ENCODE results near the gene WNT2.
A peak's percentile ranks its signal among the peaks of the same experiment; 100 is the strongest.
"Not testable (repeated sequence)": the region's sequence is repeated elsewhere in the genome, so short reads cannot be mapped to it uniquely, and the experiment has no call there.

Gene WNT2

GRCh38 chr7:117325836-117326235 is 3.0 kb upstream of the WNT2 start:
- Histone ChIP-seq H3K36me3 (ENCODE audit: control insufficient read depth, insufficient read depth, low read length) (no peaks in the 10 kb centered on the region), H3K27me3 (ENCODE audit: control insufficient read depth, insufficient read depth, low read length) (peaks cover 14% of the 10 kb centered on the region), H3K27ac (ENCODE audit: low read depth, low read length) (no peak overlapping the region), H3K9ac (ENCODE audit: low read length) (no peak overlapping the region), H3K4me3 (ENCODE audit: low read length) (no peak overlapping the region), H3K4me1 (ENCODE audit: control insufficient read depth, insufficient read depth, low read length) (no peaks in the 10 kb centered on the region)

- Histone ChIP-seq H3K9ac (ENCODE audit: low read length) (no peak overlapping the region), H3K36me3 (ENCODE audit: control insufficient read depth, insufficient read depth, low read length) (no peaks in the 10 kb centered on the region), H3K4me3 (ENCODE audit: low read length) (peak overlapping the region; percentile 59), H3K27ac (ENCODE audit: low read depth, low read length) (no peak overlapping the region), H3K4me1 (ENCODE audit: control insufficient read depth, insufficient read depth, low read length) (no peaks in the 10 kb centered on the region), H3K27me3 (ENCODE audit: control insufficient read depth, insufficient read depth, low read length) (peaks cover 14% of the 10 kb centered on the region)
Observed at GRCh38 chr7:117324960-117325359, 2.1 kb upstream of the WNT2 start.

- H3K9ac ChIP-seq (ENCODE audit: low read length) = no peak overlapping the region
- no peaks in the 10 kb centered on the region for H3K4me1 ChIP-seq (ENCODE audit: control insufficient read depth, insufficient read depth, low read length)
- H3K36me3 ChIP-seq (ENCODE audit: control insufficient read depth, insufficient read depth, low read length) = no peaks in the 10 kb centered on the region
- peak overlapping the region; percentile 59 for H3K4me3 ChIP-seq (ENCODE audit: low read length)
- H3K27ac ChIP-seq (ENCODE audit: low read depth, low read length) = no peak overlapping the region
- peaks cover 14% of the 10 kb centered on the region for H3K27me3 ChIP-seq (ENCODE audit: control insufficient read depth, insufficient read depth, low read length)
Observed at GRCh38 chr7:117323851-117324711, 1.2 kb upstream of the WNT2 start.

GRCh38 chr7:117323305-117323850 is 520 bp upstream of the WNT2 start:
- no peak overlapping the region for H3K27ac ChIP-seq (ENCODE audit: low read depth, low read length)
- H3K4me3 ChIP-seq (ENCODE audit: low read length) = peak overlapping the region; percentile 59
- H3K27me3 ChIP-seq (ENCODE audit: control insufficient read depth, insufficient read depth, low read length) = peaks cover 14% of the 10 kb centered on the region
- no peaks in the 10 kb centered on the region for H3K4me1 ChIP-seq (ENCODE audit: control insufficient read depth, insufficient read depth, low read length)
- H3K9ac ChIP-seq (ENCODE audit: low read length) = no peak overlapping the region
- H3K36me3 ChIP-seq (ENCODE audit: control insufficient read depth, insufficient read depth, low read length) = no peaks in the 10 kb centered on the region

- Histone ChIP-seq H3K27me3 (ENCODE audit: control insufficient read depth, insufficient read depth, low read length) (peaks cover 14% of the 10 kb centered on the region), H3K27ac (ENCODE audit: low read depth, low read length) (no peak overlapping the region), H3K36me3 (ENCODE audit: control insufficient read depth, insufficient read depth, low read length) (no peaks in the 10 kb centered on the region)
Observed at GRCh38 chr7:117320523-117320922, 2.3 kb downstream of the WNT2 start.

GRCh38 chr7:117319181-117319580 is 3.7 kb downstream of the WNT2 start:
- H3K27ac ChIP-seq (ENCODE audit: low read depth, low read length) = no peak overlapping the region
- no peak overlapping the region for H3K4me3 ChIP-seq (ENCODE audit: low read length)
- H3K4me1 ChIP-seq (ENCODE audit: control insufficient read depth, insufficient read depth, low read length) = no peaks in the 10 kb centered on the region
- H3K27me3 ChIP-seq (ENCODE audit: control insufficient read depth, insufficient read depth, low read length) = peaks cover 11% of the 10 kb centered on the region
- H3K9ac ChIP-seq (ENCODE audit: low read length) = no peak overlapping the region
- H3K36me3 ChIP-seq (ENCODE audit: control insufficient read depth, insufficient read depth, low read length) = no peaks in the 10 kb centered on the region

More at GRCh38 chr7:117320523-117320922, 2.3 kb downstream of the WNT2 start:
- H3K4me3 ChIP-seq (ENCODE audit: low read length) = no peak overlapping the region
- no peaks in the 10 kb centered on the region for H3K4me1 ChIP-seq (ENCODE audit: control insufficient read depth, insufficient read depth, low read length)
- H3K9ac ChIP-seq (ENCODE audit: low read length) = no peak overlapping the region

GRCh38 chr7:117313582-117313981 is 9.3 kb downstream of the WNT2 start:
- Histone ChIP-seq H3K4me1 (ENCODE audit: control insufficient read depth, insufficient read depth, low read length) (no peaks in the 10 kb centered on the region), H3K4me3 (ENCODE audit: low read length) (no peak overlapping the region), H3K27me3 (ENCODE audit: control insufficient read depth, insufficient read depth, low read length) (no peaks in the 10 kb centered on the region), H3K36me3 (ENCODE audit: control insufficient read depth, insufficient read depth, low read length) (no peaks in the 10 kb centered on the region), H3K27ac (ENCODE audit: low read depth, low read length) (no peak overlapping the region), H3K9ac (ENCODE audit: low read length) (no peak overlapping the region)

GRCh38 chr7:117312593-117313580 is 10.0 kb downstream of the WNT2 start:
- H3K9ac ChIP-seq (ENCODE audit: low read length) = no peak overlapping the region
- H3K27ac ChIP-seq (ENCODE audit: low read depth, low read length) = no peak overlapping the region
- no peaks in the 10 kb centered on the region for H3K27me3 ChIP-seq (ENCODE audit: control insufficient read depth, insufficient read depth, low read length)
- H3K4me3 ChIP-seq (ENCODE audit: low read length) = no peak overlapping the region
- no peaks in the 10 kb centered on the region for H3K4me1 ChIP-seq (ENCODE audit: control insufficient read depth, insufficient read depth, low read length)
- no peaks in the 10 kb centered on the region for H3K36me3 ChIP-seq (ENCODE audit: control insufficient read depth, insufficient read depth, low read length)

- Histone ChIP-seq H3K36me3 (ENCODE audit: control insufficient read depth, insufficient read depth, low read length) (no peaks in the 10 kb centered on the region), H3K4me1 (ENCODE audit: control insufficient read depth, insufficient read depth, low read length) (no peaks in the 10 kb centered on the region), H3K4me3 (ENCODE audit: low read length) (no peak overlapping the region)
Observed at GRCh38 chr7:117308891-117309290, 14.0 kb downstream of the WNT2 start.

GRCh38 chr7:117302396-117302795 is 20.5 kb downstream of the WNT2 start:
- Histone ChIP-seq H3K27me3 (ENCODE audit: control insufficient read depth, insufficient read depth, low read length) (no peaks in the 10 kb centered on the region), H3K36me3 (ENCODE audit: control insufficient read depth, insufficient read depth, low read length) (no peaks in the 10 kb centered on the region), H3K4me1 (ENCODE audit: control insufficient read depth, insufficient read depth, low read length) (no peaks in the 10 kb centered on the region), H3K27ac (ENCODE audit: low read depth, low read length) (no peak overlapping the region), H3K9ac (ENCODE audit: low read length) (no peak overlapping the region), H3K4me3 (ENCODE audit: low read length) (no peak overlapping the region)

More at GRCh38 chr7:117308891-117309290, 14.0 kb downstream of the WNT2 start:
- no peak overlapping the region for H3K9ac ChIP-seq (ENCODE audit: low read length)
- no peaks in the 10 kb centered on the region for H3K27me3 ChIP-seq (ENCODE audit: control insufficient read depth, insufficient read depth, low read length)
- H3K27ac ChIP-seq (ENCODE audit: low read depth, low read length) = no peak overlapping the region

GRCh38 chr7:117300506-117300905 is 22.4 kb downstream of the WNT2 start:
- not testable (repeated sequence) for H3K4me1 ChIP-seq (ENCODE audit: control insufficient read depth, insufficient read depth, low read length); H3K9ac ChIP-seq (ENCODE audit: low read length); H3K36me3 ChIP-seq (ENCODE audit: control insufficient read depth, insufficient read depth, low read length); H3K27ac ChIP-seq (ENCODE audit: low read depth, low read length); H3K27me3 ChIP-seq (ENCODE audit: control insufficient read depth, insufficient read depth, low read length); H3K4me3 ChIP-seq (ENCODE audit: low read length)

GRCh38 chr7:117297606-117298005 is 25.3 kb downstream of the WNT2 start:
- Histone ChIP-seq H3K9ac (ENCODE audit: low read length) (no peak overlapping the region), H3K4me3 (ENCODE audit: low read length) (no peak overlapping the region), H3K36me3 (ENCODE audit: control insufficient read depth, insufficient read depth, low read length) (no peaks in the 10 kb centered on the region), H3K4me1 (ENCODE audit: control insufficient read depth, insufficient read depth, low read length) (no peaks in the 10 kb centered on the region), H3K27ac (ENCODE audit: low read depth, low read length) (no peak overlapping the region), H3K27me3 (ENCODE audit: control insufficient read depth, insufficient read depth, low read length) (no peaks in the 10 kb centered on the region)
